Esophagus muscularis mucosa (tissue), 4 donors: Measurements from ENCODE around the gene BAIAP2. TPM values are rescaled to one million over a fixed set of nuclear protein-coding genes. Genes with fewer than 3 reads are reported as not detected.

ENCODE experiments used
- DNase-seq: peaks from one replicate; pipeline ENCODE4 v3.0.0-alpha.2; 2017; ENCODE audit errors: extremely low spot score
- H3K27ac ChIP-seq, 4 donors: fragments of 200-600 bp; sonication (generic); replicated peaks in 1 of 4; 1 replicate in 3 of 4; 2 replicates in 1 of 4; pipeline ENCODE4 v1.5.1; 2016 to 2019; ENCODE audit warnings: mild to moderate bottlenecking in 1 of 4
- H3K27me3 ChIP-seq, 4 donors: fragments of 200-600 bp; sonication (generic); one replicate each; pipeline versions ENCODE4 v1.5.1 to v1.6.0; 2016 to 2019
- H3K36me3 ChIP-seq, 4 donors: fragments of 200-600 bp; sonication (generic); one replicate each; pipeline ENCODE4 v1.5.1; 2016 to 2019
- H3K4me1 ChIP-seq, 4 donors: fragments of 200-600 bp; sonication (generic); one replicate each; pipeline ENCODE4 v1.5.1; 2016 to 2019
- H3K4me3 ChIP-seq, 4 donors: fragments of 200-600 bp; sonication (generic); 1 replicate in 2 of 4; 2 replicates in 2 of 4; pipeline ENCODE4 v1.5.1; 2016 to 2019; ENCODE audit warnings: mild to moderate bottlenecking in 4 of 4, moderate library complexity in 1 of 4
- H3K9me3 ChIP-seq, 4 donors: fragments of 200-600 bp; sonication (generic); 1 replicate in 3 of 4; 2 replicates in 1 of 4; pipeline ENCODE4 v1.5.1; 2016 to 2019
- EP300 ChIP-seq: sonication (generic); formaldehyde crosslinking; IDR thresholded peaks from one replicate; pipeline ENCODE4 v1.6.1; 2017; ENCODE audit warnings: antibody characterized with exemption
- POLR2A ChIP-seq: fragments of 450-650 bp; IDR thresholded peaks from one replicate; pipeline ENCODE4 v1.6.1; 2017; ENCODE audit warnings: antibody characterized with exemption, moderate library complexity, mild to moderate bottlenecking, low read depth
- POLR2AphosphoS5 ChIP-seq, 2 donors: sonication (generic); formaldehyde crosslinking; IDR thresholded peaks; one replicate each; pipeline ENCODE4 v1.6.1; 2017; ENCODE audit warnings: antibody characterized with exemption in 2 of 2
- WGBS: methylation state at CpG from one replicate; pipeline ENCODE4 v1.1.5; 2018; 5-methylcytosine and 5-hydroxymethylcytosine counted together
- intact Hi-C: fragments of 100-400 bp; cut with DNase I; formaldehyde crosslinking; loops from one replicate; pipeline ENCODE4 v1.15.1; 2023
- total RNA-seq, 4 donors: library from RNA; depleted of rRNA; stranded (reverse); fragments of >200 nt; gene quantifications; one replicate each; pipeline versions ENCODE4 v1.1.0 to v1.2.1, GENCODE V29; 2016
- TF ChIP-seq, protein P1 (sequence below), 3 experiments: fragments of 200-600 bp in 2 of 3; fragments of 450-650 bp in 1 of 3; sonication (generic) in 2 of 3; IDR thresholded peaks; one replicate each; pipeline ENCODE4 v1.5.1; 2017 to 2019; ENCODE audit warnings: antibody characterized with exemption in 3 of 3, mild to moderate bottlenecking in 2 of 3, moderate library complexity in 1 of 3

BAIAP2 gene
- total RNA-seq, 4 donors from 2014 or later: 31.1 to 54.5 (median 36.7) TPM

GRCh38 chr17:81031566-81032550, 3.1 kb upstream of the BAIAP2 start:
- DNase-seq: no peak
- Histone ChIP-seq H3K36me3 (peaks cover 0 to 25% (median 9%) of the 10 kb centered on the region in 4 donors), H3K4me1 (peaks cover 46 to 60% (median 55%) of the 10 kb centered on the region in 4 donors), H3K9me3 (no peaks in the 10 kb centered on the region), H3K27ac (no peak overlapping the region), H3K27me3 (peaks cover 0 to 17% (median 7%) of the 10 kb centered on the region in 4 donors), H3K4me3 (no peak overlapping the region)
- 93% methylated on average over 32 of the region's 41 CpGs for WGBS
- TF ChIP-seq EP300 (no peak), POLR2AphosphoS5 (IDR thresholded peaks at IDR 0.05) (no peak), POLR2A (no peak)
- TF ChIP-seq, protein P1, sequence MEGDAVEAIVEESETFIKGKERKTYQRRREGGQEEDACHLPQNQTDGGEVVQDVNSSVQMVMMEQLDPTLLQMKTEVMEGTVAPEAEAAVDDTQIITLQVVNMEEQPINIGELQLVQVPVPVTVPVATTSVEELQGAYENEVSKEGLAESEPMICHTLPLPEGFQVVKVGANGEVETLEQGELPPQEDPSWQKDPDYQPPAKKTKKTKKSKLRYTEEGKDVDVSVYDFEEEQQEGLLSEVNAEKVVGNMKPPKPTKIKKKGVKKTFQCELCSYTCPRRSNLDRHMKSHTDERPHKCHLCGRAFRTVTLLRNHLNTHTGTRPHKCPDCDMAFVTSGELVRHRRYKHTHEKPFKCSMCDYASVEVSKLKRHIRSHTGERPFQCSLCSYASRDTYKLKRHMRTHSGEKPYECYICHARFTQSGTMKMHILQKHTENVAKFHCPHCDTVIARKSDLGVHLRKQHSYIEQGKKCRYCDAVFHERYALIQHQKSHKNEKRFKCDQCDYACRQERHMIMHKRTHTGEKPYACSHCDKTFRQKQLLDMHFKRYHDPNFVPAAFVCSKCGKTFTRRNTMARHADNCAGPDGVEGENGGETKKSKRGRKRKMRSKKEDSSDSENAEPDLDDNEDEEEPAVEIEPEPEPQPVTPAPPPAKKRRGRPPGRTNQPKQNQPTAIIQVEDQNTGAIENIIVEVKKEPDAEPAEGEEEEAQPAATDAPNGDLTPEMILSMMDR (IDR thresholded peaks at IDR 0.05): no peak
- intact Hi-C loops: no loop called here

- no peak overlapping the region for H3K4me3 ChIP-seq
- 91% methylated on average over 18 of the region's 34 CpGs for WGBS
- no peak overlapping the region for H3K27ac ChIP-seq
- peaks cover 0 to 13% (median 6%) of the 10 kb centered on the region in 4 donors for H3K27me3 ChIP-seq
- H3K4me1 ChIP-seq: peaks cover 55 to 60% (median 56%) of the 10 kb centered on the region in 4 donors
- intact Hi-C loops: no loop called here
- no peaks in the 10 kb centered on the region for H3K9me3 ChIP-seq
- peaks cover 0 to 25% (median 9%) of the 10 kb centered on the region in 4 donors for H3K36me3 ChIP-seq
- no peak for DNase-seq
- TF ChIP-seq, protein P1 (IDR thresholded peaks at IDR 0.05): no peak
- TF ChIP-seq EP300 (no peak), POLR2AphosphoS5 (IDR thresholded peaks at IDR 0.05) (no peak), POLR2A (no peak)
These were observed 2.1 kb upstream of the BAIAP2 start for GRCh38 chr17:81032641-81033480.

DNA sequence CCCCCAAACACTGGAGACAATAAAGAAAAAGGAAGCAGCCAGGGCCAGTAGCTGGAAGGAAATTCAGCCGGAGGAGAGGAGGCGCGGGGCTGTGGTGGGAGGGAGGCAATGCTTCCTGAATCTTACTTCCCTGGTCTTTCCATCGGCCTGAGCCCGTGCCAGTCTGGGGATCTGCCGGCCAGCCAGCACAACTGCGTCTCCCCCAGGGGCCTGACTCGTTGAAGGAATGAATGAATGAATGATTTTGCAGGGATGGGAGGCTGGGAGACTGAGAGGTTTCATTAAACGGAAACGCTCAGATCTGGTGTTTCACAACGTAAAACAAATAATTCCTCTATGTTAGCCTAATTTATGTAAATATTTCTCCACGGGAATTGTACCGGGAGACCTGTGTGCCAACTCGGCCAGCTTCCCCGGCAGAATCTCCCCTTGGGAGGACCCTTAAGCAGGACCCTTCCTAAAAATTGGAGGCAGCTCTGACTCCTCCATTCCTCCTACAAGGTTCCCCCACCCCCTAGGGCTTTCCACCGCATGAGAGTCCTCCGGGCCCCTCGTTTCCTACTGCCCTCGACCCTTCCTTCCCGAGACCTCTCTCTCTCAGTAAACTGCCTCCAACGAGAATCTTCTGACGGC, 1.3 kb upstream of the BAIAP2 start:
- Histone ChIP-seq H3K36me3 (peaks cover 0 to 30% (median 9%) of the 10 kb centered on the region in 4 donors), H3K4me1 (peaks cover 55 to 63% (median 57%) of the 10 kb centered on the region in 4 donors), H3K4me3 (peak overlapping the region; percentile 71 to 94 (median 78)), H3K27me3 (peaks cover 0 to 5% (median 2%) of the 10 kb centered on the region in 4 donors), H3K27ac (peak overlapping the region in 3 of 4 donors; percentile 57 to 89 (median 71)), H3K9me3 (no peaks in the 10 kb centered on the region)
- no peak for DNase-seq
- intact Hi-C loops: no loop called here
- TF ChIP-seq EP300: no peak
- TF ChIP-seq, protein P1 (IDR thresholded peaks at IDR 0.05): no peak
- TF ChIP-seq POLR2AphosphoS5 (IDR thresholded peaks at IDR 0.05): no peak
- no peak for TF ChIP-seq POLR2A
- WGBS: 34% methylated on average over 22 of the region's 22 CpGs

- WGBS: 3% methylated on average over 19 of the region's 49 CpGs
- H3K4me1 ChIP-seq: peaks cover 60 to 66% (median 62%) of the 10 kb centered on the region in 4 donors
- intact Hi-C loops: no loop called here
- H3K27me3 ChIP-seq: no peaks in the 10 kb centered on the region
- no peak for DNase-seq
- peaks cover 0 to 30% (median 9%) of the 10 kb centered on the region in 4 donors for H3K36me3 ChIP-seq
- peak overlapping the region; percentile 57 to 89 (median 80) for H3K27ac ChIP-seq
- H3K9me3 ChIP-seq: no peaks in the 10 kb centered on the region
- peak overlapping the region; percentile 71 to 94 (median 78) for H3K4me3 ChIP-seq
- TF ChIP-seq POLR2AphosphoS5 (IDR thresholded peaks at IDR 0.05) (no peak), POLR2A (no peak), EP300 (no peak)
- TF ChIP-seq, protein P1 (IDR thresholded peaks at IDR 0.05): no peak
These were observed 678 bp upstream of the BAIAP2 start for GRCh38 chr17:81034168-81034777.
